Measurements from ENCODE around the gene AEBP2.

- TF ChIP-seq CTCF (IDR thresholded peaks at IDR 0.05; ENCODE audit: insufficient read depth, low read length, poor library complexity, severe bottlenecking) (no peak), EZH2phosphoT487 (conservative IDR thresholded peaks at IDR 0.05; ENCODE audit: low read length) (no peak)
Observed at GRCh38 chr12:19449814-19450213, 10.5 kb downstream of the AEBP2 start.
